ENCODE measurements around the gene SDK1.

The SDK1 gene

DNA sequence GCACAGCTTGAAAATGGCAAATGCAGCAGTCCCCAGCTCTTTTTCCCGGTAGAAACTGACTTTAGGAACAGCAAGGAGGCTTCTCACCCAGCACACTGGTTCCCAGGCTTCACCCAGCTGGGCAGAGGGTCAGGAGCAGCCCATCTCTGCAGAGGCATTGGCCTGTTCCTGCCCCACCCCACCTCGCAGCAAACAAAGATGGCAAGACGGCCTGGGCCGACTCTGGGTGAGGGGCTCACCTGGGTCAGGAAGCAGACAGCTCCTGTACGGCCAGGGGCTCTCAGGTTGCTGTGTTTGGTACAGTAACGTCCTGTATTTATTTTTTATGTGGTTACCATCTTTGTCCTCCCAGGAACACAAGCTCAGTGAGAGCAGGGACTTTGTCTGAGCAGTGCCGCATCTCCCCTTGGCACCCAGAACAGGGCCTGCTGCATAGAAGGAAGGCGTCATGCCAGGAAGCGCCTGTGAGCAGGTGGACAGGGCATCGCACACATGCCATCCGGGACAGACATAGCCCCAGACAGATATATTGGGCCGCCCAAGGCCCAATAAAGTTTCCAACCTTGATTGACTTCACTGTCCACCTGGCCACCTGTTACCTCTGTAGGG, 796.1 kb downstream of the SDK1 start:
- no peak for DNase-seq

GRCh38 chr7:4098169-4098568, 797.1 kb downstream of the SDK1 start:
- no peak for DNase-seq

GRCh38 chr7:4099651-4100050, 798.6 kb downstream of the SDK1 start:
- no peak for DNase-seq

DNA sequence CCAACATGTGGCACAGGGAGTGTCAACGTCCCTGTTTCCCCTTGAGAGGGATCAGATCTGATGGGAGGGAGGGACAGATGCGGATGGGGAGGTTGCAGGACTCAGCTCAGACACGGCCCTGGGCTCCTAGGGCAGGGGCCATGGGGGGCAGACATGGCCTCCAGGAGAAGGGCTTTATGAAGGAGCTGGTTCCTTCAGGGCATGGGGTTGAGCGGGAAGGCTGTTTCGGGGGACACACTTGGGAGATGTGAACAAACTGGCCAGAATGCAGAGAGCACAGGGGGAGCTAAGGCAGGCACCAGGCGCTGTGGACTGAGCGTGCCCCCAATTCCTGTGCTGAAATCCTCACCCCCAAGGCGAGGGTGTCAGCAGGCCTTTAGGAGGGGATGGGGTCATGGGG, 799.1 kb downstream of the SDK1 start:
- no peak for DNase-seq

DNA sequence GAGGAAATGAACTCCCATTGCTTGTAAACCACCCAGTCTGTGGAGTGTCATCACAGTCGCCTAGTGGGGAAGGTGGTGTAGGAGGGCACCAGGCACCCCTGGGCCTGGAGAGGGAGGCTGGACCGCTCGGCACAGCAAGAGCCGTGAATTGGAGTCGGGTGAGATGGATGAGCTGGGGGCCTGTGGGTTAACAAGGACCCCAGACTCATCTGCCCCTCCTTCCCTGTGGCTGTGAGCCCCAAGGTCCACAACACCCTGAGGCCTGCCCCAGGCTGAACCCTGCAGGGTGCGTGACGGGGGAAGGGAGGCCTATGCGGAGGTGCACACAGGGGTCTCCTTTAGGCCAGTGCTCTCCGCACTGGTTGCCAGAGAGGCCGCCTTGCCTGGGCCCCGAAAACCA, 799.6 kb downstream of the SDK1 start:
- DNase-seq: no peak

DNA sequence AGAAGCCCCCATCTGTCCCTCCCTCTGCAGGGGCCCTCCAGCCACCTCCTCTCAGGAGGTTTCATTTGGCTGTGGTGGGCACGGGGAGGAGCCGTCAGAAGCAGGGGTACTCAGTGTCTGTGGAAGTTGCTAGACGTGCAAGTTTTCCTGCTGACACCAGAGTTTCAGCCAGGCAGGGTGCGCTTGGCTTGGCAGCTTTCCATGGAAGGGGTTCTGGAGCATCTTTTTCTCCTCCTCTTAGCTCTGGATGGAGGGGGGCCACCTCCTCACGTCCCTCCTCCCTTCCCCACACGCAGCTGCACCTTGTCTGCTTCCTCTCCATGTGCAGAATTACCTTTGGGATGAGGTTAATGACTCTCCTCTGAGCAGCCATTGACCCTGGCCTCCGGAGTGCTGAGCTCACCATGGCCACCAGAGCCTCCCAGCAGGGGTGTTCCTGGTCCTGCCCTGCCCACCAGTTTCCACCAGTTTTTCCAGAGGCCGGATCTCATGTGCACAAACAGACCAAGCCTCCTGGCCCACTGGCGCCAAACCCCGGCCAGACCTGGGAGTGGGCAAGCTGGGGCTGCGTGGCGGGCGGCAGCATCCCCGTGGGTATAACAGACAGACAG, 801.3 kb downstream of the SDK1 start:
- DNase-seq: no peak

GRCh38 chr7:4103352-4104091, 802.5 kb downstream of the SDK1 start:
- DNase-seq: peak; percentile 10

GRCh38 chr7:4107839-4108238, 806.8 kb downstream of the SDK1 start:
- DNase-seq: no peak

DNA sequence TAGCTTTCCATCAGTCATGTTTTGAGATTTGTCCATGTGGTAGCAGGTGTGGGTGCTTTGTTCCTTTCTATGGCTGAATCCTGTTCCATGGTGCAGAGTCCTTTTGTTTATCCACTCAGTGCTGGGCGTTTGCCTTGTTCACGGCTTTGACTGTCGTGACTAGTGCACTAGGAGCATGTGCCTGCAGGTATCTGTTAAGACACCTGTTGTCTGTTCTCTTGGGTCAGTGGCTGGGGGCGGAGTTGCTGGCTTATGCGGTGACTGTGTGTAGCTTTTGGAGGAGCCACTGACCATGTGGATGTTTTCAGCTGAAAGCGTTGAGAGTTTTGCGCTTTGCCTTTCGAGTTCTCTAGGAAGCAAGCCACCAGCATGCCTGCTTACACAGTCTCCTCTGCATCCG, 807.9 kb downstream of the SDK1 start:
- DNase-seq: no peak

- DNase-seq: no peak
These were observed 808.5 kb downstream of the SDK1 start for GRCh38 chr7:4109481-4110110.

- no peak for DNase-seq
These were observed 809.4 kb downstream of the SDK1 start for GRCh38 chr7:4110438-4110837.

DNA sequence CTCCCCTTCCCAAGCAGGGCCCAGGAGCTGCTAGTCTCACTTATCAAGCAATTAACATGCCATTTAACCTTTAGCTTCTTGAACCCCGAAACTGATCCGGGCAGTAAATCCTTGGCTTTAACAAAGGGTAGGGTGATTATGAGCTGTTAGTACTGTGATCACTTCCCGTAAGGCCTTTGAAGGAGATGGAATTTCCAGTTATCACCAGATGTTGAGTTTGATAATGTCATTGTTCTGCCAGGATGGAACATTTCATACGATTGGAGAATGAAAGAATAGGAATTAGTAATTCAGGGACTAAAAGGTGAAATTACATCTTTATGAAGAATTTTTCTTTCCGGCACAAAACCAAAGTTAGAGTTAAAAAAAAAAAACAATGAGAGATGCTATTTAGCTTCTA, 810.1 kb downstream of the SDK1 start:
- DNase-seq: no peak

GRCh38 chr7:4113271-4113670, 812.2 kb downstream of the SDK1 start:
- DNase-seq: no peak

DNA sequence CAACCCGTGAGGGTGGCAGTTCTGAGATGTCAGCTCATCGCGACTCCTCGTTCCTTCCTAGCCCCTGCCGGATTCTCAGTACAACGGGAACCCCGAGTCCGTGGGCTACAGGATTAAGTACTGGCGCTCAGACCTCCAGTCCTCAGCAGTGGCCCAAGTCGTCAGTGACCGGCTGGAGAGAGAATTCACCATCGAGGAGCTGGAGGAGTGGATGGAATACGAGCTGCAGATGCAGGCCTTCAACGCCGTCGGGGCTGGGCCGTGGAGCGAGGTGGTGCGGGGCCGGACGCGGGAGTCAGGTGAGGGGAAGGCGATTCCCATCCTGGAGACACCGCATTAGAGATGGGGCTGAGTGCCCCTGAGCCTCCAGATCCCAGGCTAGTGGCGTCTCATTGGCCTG, 812.9 kb downstream of the SDK1 start:
- no peak for DNase-seq

GRCh38 chr7:4115442-4115841, 814.4 kb downstream of the SDK1 start:
- DNase-seq: no peak

- DNase-seq: no peak
These were observed 815.0 kb downstream of the SDK1 start for GRCh38 chr7:4115941-4116610.

DNA sequence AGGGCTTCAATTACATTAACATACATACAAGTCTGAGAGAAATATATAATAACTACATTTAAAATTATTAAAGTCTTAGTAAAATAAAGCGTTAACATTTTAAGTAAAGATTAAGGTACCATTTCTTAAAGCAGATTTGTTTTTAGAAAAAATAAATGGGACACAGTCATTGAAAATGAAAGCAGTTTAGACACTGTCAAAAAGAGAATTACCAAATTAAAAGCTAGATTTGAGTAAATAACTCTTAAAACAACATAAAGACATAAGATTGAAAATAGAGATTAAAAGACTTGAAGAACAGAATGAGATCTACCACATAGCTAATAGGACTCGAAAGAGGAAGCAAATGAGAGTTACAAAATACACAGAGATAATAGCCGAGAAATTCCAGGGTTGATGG, 818.8 kb downstream of the SDK1 start:
- DNase-seq: no peak

DNA sequence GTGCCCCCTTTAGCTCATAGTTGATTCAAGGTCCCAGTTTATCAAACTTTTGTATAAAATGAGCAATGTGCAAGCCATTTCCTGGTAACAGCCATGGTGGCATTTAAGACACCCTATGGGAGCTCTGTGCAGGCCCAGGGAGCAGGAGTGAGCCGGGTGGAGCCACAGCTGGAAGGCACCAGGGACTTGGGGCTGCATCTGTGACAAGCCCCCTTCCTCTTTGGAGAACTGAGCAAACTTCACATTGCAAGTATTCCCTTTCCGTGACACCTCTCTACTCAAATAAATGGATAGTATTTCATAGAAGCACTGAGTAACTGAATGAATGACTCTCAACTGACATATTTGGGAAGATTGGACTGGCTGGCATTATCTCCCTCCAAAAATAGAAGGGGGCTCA, 822.3 kb downstream of the SDK1 start:
- no peak for DNase-seq

GRCh38 chr7:4123823-4124222, 822.8 kb downstream of the SDK1 start:
- peak; percentile 9 for DNase-seq

DNA sequence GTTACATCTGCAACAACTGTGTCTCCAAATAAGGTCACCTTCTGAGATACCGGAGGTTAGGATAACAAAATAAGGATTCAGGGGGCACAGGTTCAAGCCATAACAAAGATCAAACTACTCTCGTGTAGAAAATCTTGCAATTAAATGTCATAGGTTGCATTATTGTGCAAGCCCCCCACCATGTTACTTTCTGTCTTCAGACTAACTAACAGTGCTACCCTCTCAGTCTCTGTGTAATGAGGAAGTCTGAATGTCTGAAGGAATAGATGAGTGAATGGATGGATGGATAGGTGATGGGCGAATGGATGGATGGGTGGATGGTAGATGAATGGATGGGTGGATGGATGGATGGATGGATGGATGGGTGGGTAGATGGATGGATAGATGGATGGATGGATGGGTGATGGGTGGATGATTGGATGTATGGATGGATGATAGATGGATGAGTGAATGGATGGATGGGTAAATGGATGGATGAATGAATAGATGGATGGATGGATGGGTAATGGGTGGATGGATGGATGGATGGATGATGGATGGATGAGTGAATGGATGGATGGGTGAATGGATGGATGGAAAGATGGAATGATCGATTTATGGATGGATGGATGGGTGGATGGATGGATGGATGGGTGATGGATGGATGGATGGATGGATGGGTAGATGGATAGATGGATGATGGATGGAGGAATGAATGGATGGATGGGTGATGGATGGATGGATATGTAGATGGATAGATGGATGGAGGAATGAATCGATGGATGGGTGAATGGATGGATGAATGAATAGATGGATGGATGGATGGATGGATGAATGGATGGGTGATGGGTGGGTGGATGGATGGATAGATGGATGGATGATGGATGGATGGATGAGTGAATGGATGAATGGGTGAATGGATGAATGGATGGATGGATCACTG, 823.8 kb downstream of the SDK1 start:
- DNase-seq: no peak

DNA sequence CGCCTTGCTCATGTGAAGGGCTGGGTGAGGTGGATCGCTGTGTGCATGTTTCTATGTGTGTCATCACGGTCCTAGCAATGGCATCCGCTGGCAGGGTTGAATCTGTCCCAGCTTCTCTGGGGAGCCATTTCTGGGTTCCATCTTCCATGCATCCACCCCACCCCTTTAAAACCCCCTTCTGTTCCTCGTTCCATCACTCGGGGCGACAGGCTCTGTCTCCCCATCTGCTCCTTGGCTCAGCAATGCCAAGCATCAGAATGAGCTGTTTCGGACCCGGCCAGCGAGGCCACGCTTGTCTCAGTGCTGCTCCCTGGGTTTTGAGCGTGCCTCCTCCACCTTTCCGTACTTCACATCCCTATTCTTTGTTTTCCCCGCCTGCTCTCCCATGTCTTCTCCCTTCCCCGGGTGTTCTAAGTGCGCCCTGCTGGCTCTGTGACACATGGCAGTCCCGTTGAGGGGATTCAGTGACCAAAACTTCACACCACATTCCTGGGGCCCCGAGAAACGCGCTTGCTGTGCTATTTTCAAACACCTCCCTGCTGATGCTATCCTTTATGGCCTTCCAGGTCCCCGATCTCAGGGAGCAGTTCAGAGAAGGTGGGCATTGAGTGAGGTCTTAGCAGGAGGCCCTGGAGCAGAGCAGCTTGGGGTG, 827.0 kb downstream of the SDK1 start:
- DNase-seq: no peak
